ENCODE measurements around the gene ATG9A. TPM values are rescaled to one million over a fixed set of nuclear protein-coding genes. Genes with fewer than 3 reads are reported as not detected.

Gene ATG9A
- total RNA-seq: 10 to 100 TPM; 26.2 to 45.9 TPM
- 10 to 100 TPM; 56.0 to 59.8 TPM for polyA plus RNA-seq (ENCODE audit: insufficient read length in 2 of 2)
- long read RNA-seq, donor 1, full-length matches to known transcripts: 5 of 5 reads
- long read RNA-seq, donor 1, partial matches to known transcripts: 0 of 5 reads
- long read RNA-seq, donor 1, other reads (novel, unspliced or antisense): 0 of 5 reads
- long read RNA-seq, donor 2, partial matches to known transcripts: 0 of 6 reads
- long read RNA-seq, donor 2, other reads (novel, unspliced or antisense): 0 of 6 reads
- long read RNA-seq, donor 3, full-length matches to known transcripts: 9 of 9 reads
- long read RNA-seq, donor 3, partial matches to known transcripts: 0 of 9 reads
- long read RNA-seq, donor 3, other reads (novel, unspliced or antisense): 0 of 9 reads
- long read RNA-seq, donor 4, partial matches to known transcripts: 0 of 3 reads
- long read RNA-seq, donor 4, other reads (novel, unspliced or antisense): 0 of 3 reads

GRCh38 chr2:219229305-219230058 is at the start of gene ATG9A, which contains the start of gene ANKZF1:
Gene ATG9A, minus strand, starts transcription at chr2:219229636. Its CDS starts 1,612 bp downstream, at chr2:219228024.
Gene ANKZF1, plus strand, starts transcription at chr2:219229806. Its CDS starts 452 bp downstream, at chr2:219230258.
- Histone ChIP-seq H3K9me3 (ENCODE audit: control insufficient read depth, insufficient read depth, low read length) (no peaks in the 10 kb centered on the region), H3K4me1 (ENCODE audit: control insufficient read depth, insufficient read depth, low read length) (peaks cover 29% of the 10 kb centered on the region), H3K27me3 (ENCODE audit: control insufficient read depth, insufficient read depth, low read length) (no peaks in the 10 kb centered on the region), H3K4me3 (ENCODE audit: low read depth, low read length) (peak within 1 kb of the TSS; percentile 98), H3K27ac (ENCODE audit: low read depth, low read length) (peak within 1 kb of the TSS; percentile 97), H3K36me3 (ENCODE audit: control insufficient read depth, insufficient read depth, low read length) (peaks cover 48% of the 10 kb centered on the region)
- WGBS (ENCODE audit: insufficient coverage): under 1% methylated on average over 80 of the region's 80 CpGs
- peak; percentile 91 to 100 (median 97) for DNase-seq (ENCODE audit: low read depth in 4 of 6, low spot score in 6 of 6)

- H3K9me3 ChIP-seq (ENCODE audit: control insufficient read depth, insufficient read depth, low read length): no peaks in the 10 kb centered on the region
- peaks cover 50% of the 10 kb centered on the region for H3K4me1 ChIP-seq (ENCODE audit: control insufficient read depth, insufficient read depth, low read length)
- H3K27ac ChIP-seq (ENCODE audit: low read depth, low read length): peak overlapping the region; percentile 96
- peaks cover 8% of the 10 kb centered on the region for H3K27me3 ChIP-seq (ENCODE audit: control insufficient read depth, insufficient read depth, low read length)
- peaks cover 32% of the 10 kb centered on the region for H3K36me3 ChIP-seq (ENCODE audit: control insufficient read depth, insufficient read depth, low read length)
- WGBS (ENCODE audit: insufficient coverage): 15% methylated on average over 6 of the region's 9 CpGs
- DNase-seq (ENCODE audit: low read depth in 4 of 6, low spot score in 6 of 6): peak in 1 of 6 donors; percentile 22
- H3K4me3 ChIP-seq (ENCODE audit: low read depth, low read length): peak overlapping the region; percentile 84
Measured at GRCh38 chr2:219278655-219279150, 49.3 kb upstream of the ATG9A start.

GRCh38 chr2:219277703-219278654 is 48.5 kb upstream of the ATG9A start:
- Histone ChIP-seq H3K36me3 (ENCODE audit: control insufficient read depth, insufficient read depth, low read length) (peaks cover 24% of the 10 kb centered on the region), H3K4me1 (ENCODE audit: control insufficient read depth, insufficient read depth, low read length) (peaks cover 47% of the 10 kb centered on the region), H3K27ac (ENCODE audit: low read depth, low read length) (peak overlapping the region; percentile 96), H3K9me3 (ENCODE audit: control insufficient read depth, insufficient read depth, low read length) (no peaks in the 10 kb centered on the region), H3K4me3 (ENCODE audit: low read depth, low read length) (no peak overlapping the region), H3K27me3 (ENCODE audit: control insufficient read depth, insufficient read depth, low read length) (peaks cover 8% of the 10 kb centered on the region)
- WGBS (ENCODE audit: insufficient coverage): 21% methylated on average over 22 of the region's 25 CpGs
- peak in 3 of 6 donors; percentile 72 to 95 (median 92) for DNase-seq (ENCODE audit: low read depth in 4 of 6, low spot score in 6 of 6)

GRCh38 chr2:219274361-219274921 is 45.0 kb upstream of the ATG9A start:
- no peak overlapping the region for H3K4me3 ChIP-seq (ENCODE audit: low read depth, low read length)
- no peaks in the 10 kb centered on the region for H3K36me3 ChIP-seq (ENCODE audit: control insufficient read depth, insufficient read depth, low read length)
- H3K27ac ChIP-seq (ENCODE audit: low read depth, low read length): no peak overlapping the region
- WGBS (ENCODE audit: insufficient coverage): 34% methylated on average over 2 of the region's 6 CpGs
- H3K4me1 ChIP-seq (ENCODE audit: control insufficient read depth, insufficient read depth, low read length): peaks cover 18% of the 10 kb centered on the region
- no peaks in the 10 kb centered on the region for H3K9me3 ChIP-seq (ENCODE audit: control insufficient read depth, insufficient read depth, low read length)
- peaks cover 18% of the 10 kb centered on the region for H3K27me3 ChIP-seq (ENCODE audit: control insufficient read depth, insufficient read depth, low read length)
- no peak for DNase-seq (ENCODE audit: low read depth in 4 of 6, low spot score in 6 of 6)

GRCh38 chr2:219273937-219274336 is 44.5 kb upstream of the ATG9A start:
- Histone ChIP-seq H3K36me3 (ENCODE audit: control insufficient read depth, insufficient read depth, low read length) (no peaks in the 10 kb centered on the region), H3K9me3 (ENCODE audit: control insufficient read depth, insufficient read depth, low read length) (no peaks in the 10 kb centered on the region), H3K27me3 (ENCODE audit: control insufficient read depth, insufficient read depth, low read length) (peaks cover 18% of the 10 kb centered on the region), H3K27ac (ENCODE audit: low read depth, low read length) (no peak overlapping the region), H3K4me3 (ENCODE audit: low read depth, low read length) (no peak overlapping the region), H3K4me1 (ENCODE audit: control insufficient read depth, insufficient read depth, low read length) (peaks cover 16% of the 10 kb centered on the region)
- no peak for DNase-seq (ENCODE audit: low read depth in 4 of 6, low spot score in 6 of 6)
- WGBS (ENCODE audit: insufficient coverage): 60% methylated on average over 1 of the region's 3 CpGs

- peaks cover 18% of the 10 kb centered on the region for H3K27me3 ChIP-seq (ENCODE audit: control insufficient read depth, insufficient read depth, low read length)
- no peak overlapping the region for H3K27ac ChIP-seq (ENCODE audit: low read depth, low read length)
- no peak overlapping the region for H3K4me3 ChIP-seq (ENCODE audit: low read depth, low read length)
- WGBS (ENCODE audit: insufficient coverage): 67% methylated on average over 1 of the region's 2 CpGs
- no peaks in the 10 kb centered on the region for H3K9me3 ChIP-seq (ENCODE audit: control insufficient read depth, insufficient read depth, low read length)
- H3K36me3 ChIP-seq (ENCODE audit: control insufficient read depth, insufficient read depth, low read length): no peaks in the 10 kb centered on the region
- peaks cover 6% of the 10 kb centered on the region for H3K4me1 ChIP-seq (ENCODE audit: control insufficient read depth, insufficient read depth, low read length)
- DNase-seq (ENCODE audit: low read depth in 4 of 6, low spot score in 6 of 6): no peak
Measured at GRCh38 chr2:219272995-219273394, 43.6 kb upstream of the ATG9A start.

GRCh38 chr2:219272356-219272755 is 42.9 kb upstream of the ATG9A start:
- Histone ChIP-seq H3K36me3 (ENCODE audit: control insufficient read depth, insufficient read depth, low read length) (no peaks in the 10 kb centered on the region), H3K27ac (ENCODE audit: low read depth, low read length) (no peak overlapping the region), H3K27me3 (ENCODE audit: control insufficient read depth, insufficient read depth, low read length) (peaks cover 18% of the 10 kb centered on the region), H3K4me3 (ENCODE audit: low read depth, low read length) (no peak overlapping the region), H3K9me3 (ENCODE audit: control insufficient read depth, insufficient read depth, low read length) (no peaks in the 10 kb centered on the region), H3K4me1 (ENCODE audit: control insufficient read depth, insufficient read depth, low read length) (no peaks in the 10 kb centered on the region)
- DNase-seq (ENCODE audit: low read depth in 4 of 6, low spot score in 6 of 6): no peak
- WGBS (ENCODE audit: insufficient coverage): 61% methylated on average over 4 of the region's 4 CpGs

GRCh38 chr2:219271021-219271420 is 41.6 kb upstream of the ATG9A start:
- H3K9me3 ChIP-seq (ENCODE audit: control insufficient read depth, insufficient read depth, low read length): no peaks in the 10 kb centered on the region
- DNase-seq (ENCODE audit: low read depth in 4 of 6, low spot score in 6 of 6): no peak
- no peak overlapping the region for H3K4me3 ChIP-seq (ENCODE audit: low read depth, low read length)
- H3K27ac ChIP-seq (ENCODE audit: low read depth, low read length): no peak overlapping the region
- no peaks in the 10 kb centered on the region for H3K36me3 ChIP-seq (ENCODE audit: control insufficient read depth, insufficient read depth, low read length)
- WGBS (ENCODE audit: insufficient coverage): 70% methylated on average over 2 of the region's 2 CpGs
- no peaks in the 10 kb centered on the region for H3K4me1 ChIP-seq (ENCODE audit: control insufficient read depth, insufficient read depth, low read length)
- peaks cover 18% of the 10 kb centered on the region for H3K27me3 ChIP-seq (ENCODE audit: control insufficient read depth, insufficient read depth, low read length)

Data from spinal cord (tissue), 10 donors.